ENCODE data around the gene GPR65. TPM values are rescaled to one million over a fixed set of nuclear protein-coding genes. Genes with fewer than 3 reads are reported as not detected.

The GPR65 gene
- total and polyA plus RNA-seq, 10 of the 15 experiments (the other 5 are each of a cell fraction or from before 2014, with no cell fraction given): 4.4 to 14.7 (median 9.4) TPM

- no peak for TF ChIP-seq BCL3 (IDR thresholded peaks at IDR 0.05; ENCODE audit: borderline replicate concordance, insufficient read depth, low read depth, low read length, poor library complexity, severe bottlenecking)
Measured at GRCh38 chr14:88045705-88046104, 40.8 kb downstream of the GPR65 start (continued).

- in situ Hi-C loops (cut with MboI): no loop called here
- WGBS (ENCODE audit: insufficient coverage, insufficient replicate concordance, low lambda C conversion rate, missing lambda C conversion rate): 75% methylated on average over 1 of the region's 1 CpG
- Histone ChIP-seq H3K4me3 (no peak overlapping the region), H3K4me1 (ENCODE audit: control insufficient read depth, insufficient read depth, low read length) (no peaks in the 10 kb centered on the region), H3K36me3 (ENCODE audit: control insufficient read depth in 2 of 2, insufficient read depth in 2 of 2, low read length in 1 of 2) (no peaks in the 10 kb centered on the region), H3K4me2 (ENCODE audit: control insufficient read depth, insufficient read depth) (no peak overlapping the region), H4K20me1 (ENCODE audit: control insufficient read depth, insufficient read depth) (no peaks in the 10 kb centered on the region), H3K79me2 (ENCODE audit: control insufficient read depth, insufficient read depth, low read length) (no peaks in the 10 kb centered on the region), H3K27ac (ENCODE audit: control insufficient read depth, insufficient read depth) (no peak overlapping the region), H3K27me3 (replicated peaks in 1 of 2; ENCODE audit: control insufficient read depth in 2 of 2, insufficient read depth in 2 of 2, low read length in 1 of 2) (no peaks in the 10 kb centered on the region; a peak in 1 of 4 replicates), H3K9me3 (replicated peaks; ENCODE audit: control insufficient read depth, insufficient read depth, low read length) (no peaks in the 10 kb centered on the region), H3K9ac (ENCODE audit: control insufficient read depth, insufficient read depth, low read length) (no peak overlapping the region), H2AFZ (ENCODE audit: control insufficient read depth, low read depth, low read length) (no peak overlapping the region)
- POLR2A ChIA-PET: no interaction called here
- intact Hi-C loops (cut with micrococcal nuclease; ENCODE audit: unreplicated experiment): no loop called here
- SMC1A ChIA-PET (ENCODE audit: uncharacterized antibody, unreplicated experiment): no interaction called here
- CTCF ChIA-PET: no interaction called here
- FAIRE-seq (no peak), ATAC-seq (no peak), DNase-seq (ENCODE audit: low read depth, low spot score) (no peak)
- RAD21 ChIA-PET (ENCODE audit: unreplicated experiment): no interaction called here
- BruUV-seq (replicated peaks): no TSS peak
- no peak for TF ChIP-seq SMC3 (IDR thresholded peaks at IDR 0.05; ENCODE audit: borderline replicate concordance, low read length)
- no peak for TF ChIP-seq RELB (IDR thresholded peaks at IDR 0.05; ENCODE audit: low read depth)
- TF ChIP-seq ZZZ3 (IDR thresholded peaks at IDR 0.05; ENCODE audit: control insufficient read depth, insufficient read length, low read depth): no peak
- TF ChIP-seq NFXL1 (IDR thresholded peaks at IDR 0.05; ENCODE audit: borderline replicate concordance): no peak
- TF ChIP-seq SUPT20H (IDR thresholded peaks at IDR 0.05; ENCODE audit: borderline replicate concordance, control insufficient read depth, low read depth, low read length): no peak
- TF ChIP-seq PKNOX1 (IDR thresholded peaks at IDR 0.05): no peak
- TF ChIP-seq KLF5 (IDR thresholded peaks at IDR 0.05; ENCODE audit: partially characterized antibody): no peak
- TF ChIP-seq SIX5 (IDR thresholded peaks at IDR 0.05; ENCODE audit: low read depth, low read length, severe bottlenecking): no peak
- no peak for TF ChIP-seq SRF (IDR thresholded peaks at IDR 0.05; ENCODE audit: low read depth in 2 of 2, low read length in 2 of 2)
- no peak for TF ChIP-seq FOXM1 (IDR thresholded peaks at IDR 0.05; ENCODE audit: low read depth, low read length)
- no peak for TF ChIP-seq REST (IDR thresholded peaks at IDR 0.05; ENCODE audit: low read depth, low read length)
- TF ChIP-seq RELA (IDR thresholded peaks at IDR 0.05; ENCODE audit: borderline replicate concordance, partially characterized antibody): no peak
Measured at GRCh38 chr14:88048351-88048750, 43.4 kb downstream of the GPR65 start.

Data from GM12878 (cell line).